Measurements from ENCODE around the gene CD101.

The CD101 gene

GRCh38 chr1:117079737-117080136, 78.2 kb downstream of the CD101 start:
- no peak overlapping the region for H3K27ac ChIP-seq (ENCODE audit: poor library complexity, severe bottlenecking)
- DNase-seq (ENCODE audit: low spot score) (no peak), ATAC-seq (ENCODE audit: low read depth) (no peak)
- H3K27me3 ChIP-seq (ENCODE audit: insufficient read depth, poor library complexity, severe bottlenecking) = no peaks in the 10 kb centered on the region
- H3K9me3 ChIP-seq (ENCODE audit: severe bottlenecking) = no peaks in the 10 kb centered on the region
- H3K36me3 ChIP-seq (ENCODE audit: low read depth) = peaks cover 86% of the 10 kb centered on the region
- peaks cover 14% of the 10 kb centered on the region for H3K4me1 ChIP-seq (ENCODE audit: insufficient read depth, poor library complexity, severe bottlenecking)
- TF ChIP-seq CTCF (IDR thresholded peaks at IDR 0.05; ENCODE audit: poor library complexity, severe bottlenecking) = no peak
- H3K4me3 ChIP-seq (ENCODE audit: severe bottlenecking) = no peak overlapping the region

- no peak overlapping the region for H3K4me3 ChIP-seq (ENCODE audit: severe bottlenecking)
- H3K27ac ChIP-seq (ENCODE audit: poor library complexity, severe bottlenecking) = no peak overlapping the region
- DNase-seq (ENCODE audit: low spot score) (no peak), ATAC-seq (ENCODE audit: low read depth) (no peak)
- no peak for TF ChIP-seq CTCF (IDR thresholded peaks at IDR 0.05; ENCODE audit: poor library complexity, severe bottlenecking)
- H3K9me3 ChIP-seq (ENCODE audit: severe bottlenecking) = no peaks in the 10 kb centered on the region
- H3K36me3 ChIP-seq (ENCODE audit: low read depth) = peaks cover 68% of the 10 kb centered on the region
- H3K27me3 ChIP-seq (ENCODE audit: insufficient read depth, poor library complexity, severe bottlenecking) = no peaks in the 10 kb centered on the region
- no peaks in the 10 kb centered on the region for H3K4me1 ChIP-seq (ENCODE audit: insufficient read depth, poor library complexity, severe bottlenecking)
Observed at GRCh38 chr1:117084231-117084630, 82.7 kb downstream of the CD101 start.

Measured in RWPE2 (cell line).